GM12873 (cell line): ENCODE measurements around the gene CDH4.

Experiments
- TF ChIP-seq, protein P1 (sequence below): IDR thresholded peaks from 2 replicates; pipeline ENCODE4 v1.5.1; 2012; ENCODE audit warnings: low read depth, mild to moderate bottlenecking, moderate library complexity, low read length, control low read depth; ENCODE audit not compliant: insufficient read depth; ENCODE audit errors: missing control alignments

The CDH4 gene

GRCh38 chr20:61896058-61896961 lies 644.2 kb downstream of the CDH4 start:
- TF ChIP-seq, protein P1, sequence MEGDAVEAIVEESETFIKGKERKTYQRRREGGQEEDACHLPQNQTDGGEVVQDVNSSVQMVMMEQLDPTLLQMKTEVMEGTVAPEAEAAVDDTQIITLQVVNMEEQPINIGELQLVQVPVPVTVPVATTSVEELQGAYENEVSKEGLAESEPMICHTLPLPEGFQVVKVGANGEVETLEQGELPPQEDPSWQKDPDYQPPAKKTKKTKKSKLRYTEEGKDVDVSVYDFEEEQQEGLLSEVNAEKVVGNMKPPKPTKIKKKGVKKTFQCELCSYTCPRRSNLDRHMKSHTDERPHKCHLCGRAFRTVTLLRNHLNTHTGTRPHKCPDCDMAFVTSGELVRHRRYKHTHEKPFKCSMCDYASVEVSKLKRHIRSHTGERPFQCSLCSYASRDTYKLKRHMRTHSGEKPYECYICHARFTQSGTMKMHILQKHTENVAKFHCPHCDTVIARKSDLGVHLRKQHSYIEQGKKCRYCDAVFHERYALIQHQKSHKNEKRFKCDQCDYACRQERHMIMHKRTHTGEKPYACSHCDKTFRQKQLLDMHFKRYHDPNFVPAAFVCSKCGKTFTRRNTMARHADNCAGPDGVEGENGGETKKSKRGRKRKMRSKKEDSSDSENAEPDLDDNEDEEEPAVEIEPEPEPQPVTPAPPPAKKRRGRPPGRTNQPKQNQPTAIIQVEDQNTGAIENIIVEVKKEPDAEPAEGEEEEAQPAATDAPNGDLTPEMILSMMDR: peak; percentile 90

- TF ChIP-seq, protein P1: no peak
Measured at GRCh38 chr20:61897401-61898295, 645.6 kb downstream of the CDH4 start.

- TF ChIP-seq, protein P1: no peak
Measured at GRCh38 chr20:61898405-61898804, 646.3 kb downstream of the CDH4 start.

- TF ChIP-seq, protein P1: no peak
Measured at GRCh38 chr20:61900011-61900944, 648.2 kb downstream of the CDH4 start.

DNA sequence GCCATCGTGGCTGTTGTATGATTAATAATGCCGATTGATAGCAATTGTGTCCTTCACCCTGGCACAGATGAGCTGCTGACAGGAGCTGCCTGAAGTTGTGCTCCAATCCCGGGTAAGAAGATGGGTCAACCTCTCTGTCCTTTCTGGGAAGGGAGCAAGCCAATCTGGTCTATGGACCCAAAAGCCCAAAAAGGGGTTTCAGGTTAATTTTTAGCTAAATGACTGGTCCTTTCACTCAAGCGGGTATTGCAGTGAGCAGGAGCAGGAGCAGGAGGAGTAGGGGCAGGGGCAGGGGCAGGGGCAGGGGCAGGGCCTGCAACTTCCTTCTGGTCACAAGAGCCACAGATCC lies 648.9 kb downstream of the CDH4 start:
- TF ChIP-seq, protein P1: no peak

- TF ChIP-seq, protein P1: no peak
Measured at GRCh38 chr20:61901392-61902220, 649.5 kb downstream of the CDH4 start.
